ENCODE data around the gene TCERG1L. TPM values are rescaled to one million over a fixed set of nuclear protein-coding genes. Genes with fewer than 3 reads are reported as not detected.

The TCERG1L gene
- total and polyA plus RNA-seq, 2 experiments from 2014 or later: 0.47 to 0.73 TPM

- Histone ChIP-seq H3K9me2 (replicated peaks; ENCODE audit: insufficient read depth) (no peaks in the 10 kb centered on the region), H4K20me1 (ENCODE audit: insufficient read depth, poor library complexity, severe bottlenecking) (no peaks in the 10 kb centered on the region), H3K27ac (no peak overlapping the region), H3K4me1 (ENCODE audit: insufficient read depth) (no peaks in the 10 kb centered on the region), H3K4me3 (no peak overlapping the region), H3K4me2 (no peak overlapping the region), H3K27me3 (peaks cover 9% of the 10 kb centered on the region), H2AFZ (no peak overlapping the region), H3K79me2 (no peaks in the 10 kb centered on the region), H3K9me3 (ENCODE audit: low read depth) (no peaks in the 10 kb centered on the region), H3K36me3 (replicated peaks; ENCODE audit: insufficient read depth, low read depth) (no peaks in the 10 kb centered on the region)
- no peak for DNase-seq (ENCODE audit: low spot score)
- no peak for TF ChIP-seq EZH2 (IDR thresholded peaks at IDR 0.05; ENCODE audit: borderline replicate concordance)
- 75% methylated on average over 9 of the region's 9 CpGs for WGBS (ENCODE audit: low lambda C conversion rate, missing lambda C conversion rate)
Measured at GRCh38 chr10:131127138-131127589, 184.4 kb downstream of the TCERG1L start.

GRCh38 chr10:131126321-131127137, 185.0 kb downstream of the TCERG1L start:
- H3K9me2 ChIP-seq (replicated peaks; ENCODE audit: insufficient read depth): no peaks in the 10 kb centered on the region
- H3K4me3 ChIP-seq: no peak overlapping the region
- WGBS (ENCODE audit: low lambda C conversion rate, missing lambda C conversion rate): 72% methylated on average over 14 of the region's 14 CpGs
- H3K27ac ChIP-seq: no peak overlapping the region
- TF ChIP-seq EZH2phosphoT487 (IDR thresholded peaks at IDR 0.05; ENCODE audit: low read depth, severe bottlenecking, unreplicated experiment) (no peak), EZH2 (IDR thresholded peaks at IDR 0.05; ENCODE audit: borderline replicate concordance) (no peak), CTCF (IDR thresholded peaks at IDR 0.05; ENCODE audit: poor library complexity) (no peak)
- no peak overlapping the region for H2AFZ ChIP-seq
- no peaks in the 10 kb centered on the region for H3K4me1 ChIP-seq (ENCODE audit: insufficient read depth)
- H3K79me2 ChIP-seq: no peaks in the 10 kb centered on the region
- no peak overlapping the region for H3K4me2 ChIP-seq
- no peak for DNase-seq (ENCODE audit: low spot score)
- H3K27me3 ChIP-seq: peaks cover 9% of the 10 kb centered on the region
- no peaks in the 10 kb centered on the region for H3K9me3 ChIP-seq (ENCODE audit: low read depth)
- no peaks in the 10 kb centered on the region for H3K36me3 ChIP-seq (replicated peaks; ENCODE audit: insufficient read depth, low read depth)
- H4K20me1 ChIP-seq (ENCODE audit: insufficient read depth, poor library complexity, severe bottlenecking): no peaks in the 10 kb centered on the region

GRCh38 chr10:131125511-131126225, 185.9 kb downstream of the TCERG1L start:
- Histone ChIP-seq H3K27me3 (peaks cover 9% of the 10 kb centered on the region), H3K4me2 (no peak overlapping the region), H3K4me1 (ENCODE audit: insufficient read depth) (no peaks in the 10 kb centered on the region), H3K4me3 (no peak overlapping the region), H3K9me3 (ENCODE audit: low read depth) (no peaks in the 10 kb centered on the region), H3K79me2 (no peaks in the 10 kb centered on the region), H4K20me1 (ENCODE audit: insufficient read depth, poor library complexity, severe bottlenecking) (no peaks in the 10 kb centered on the region), H3K36me3 (replicated peaks; ENCODE audit: insufficient read depth, low read depth) (no peaks in the 10 kb centered on the region), H3K9me2 (replicated peaks; ENCODE audit: insufficient read depth) (no peaks in the 10 kb centered on the region), H2AFZ (no peak overlapping the region), H3K27ac (no peak overlapping the region)
- no peak for DNase-seq (ENCODE audit: low spot score)
- TF ChIP-seq CTCF (IDR thresholded peaks at IDR 0.05; ENCODE audit: poor library complexity): no peak
- TF ChIP-seq EZH2 (IDR thresholded peaks at IDR 0.05; ENCODE audit: borderline replicate concordance): no peak
- TF ChIP-seq EZH2phosphoT487 (IDR thresholded peaks at IDR 0.05; ENCODE audit: low read depth, severe bottlenecking, unreplicated experiment): no peak
- 84% methylated on average over 10 of the region's 10 CpGs for WGBS (ENCODE audit: low lambda C conversion rate, missing lambda C conversion rate)

GRCh38 chr10:131124945-131125344, 186.6 kb downstream of the TCERG1L start:
- Histone ChIP-seq H4K20me1 (ENCODE audit: insufficient read depth, poor library complexity, severe bottlenecking) (no peaks in the 10 kb centered on the region), H3K4me3 (no peak overlapping the region), H3K4me2 (no peak overlapping the region), H2AFZ (no peak overlapping the region), H3K27me3 (peaks cover 9% of the 10 kb centered on the region), H3K36me3 (replicated peaks; ENCODE audit: insufficient read depth, low read depth) (no peaks in the 10 kb centered on the region), H3K4me1 (ENCODE audit: insufficient read depth) (no peaks in the 10 kb centered on the region), H3K27ac (no peak overlapping the region), H3K9me2 (replicated peaks; ENCODE audit: insufficient read depth) (no peaks in the 10 kb centered on the region), H3K9me3 (ENCODE audit: low read depth) (no peaks in the 10 kb centered on the region), H3K79me2 (no peaks in the 10 kb centered on the region)
- no peak for DNase-seq (ENCODE audit: low spot score)
- no peak for TF ChIP-seq EZH2phosphoT487 (IDR thresholded peaks at IDR 0.05; ENCODE audit: low read depth, severe bottlenecking, unreplicated experiment)
